ENCODE results near the gene NINJ2. TPM values are rescaled to one million over a fixed set of nuclear protein-coding genes. Genes with fewer than 3 reads are reported as not detected.

The NINJ2 gene
- total and polyA plus RNA-seq, 3 donors from 2014 or later: 9.2 to 17.3 (median 11.2) TPM

DNA sequence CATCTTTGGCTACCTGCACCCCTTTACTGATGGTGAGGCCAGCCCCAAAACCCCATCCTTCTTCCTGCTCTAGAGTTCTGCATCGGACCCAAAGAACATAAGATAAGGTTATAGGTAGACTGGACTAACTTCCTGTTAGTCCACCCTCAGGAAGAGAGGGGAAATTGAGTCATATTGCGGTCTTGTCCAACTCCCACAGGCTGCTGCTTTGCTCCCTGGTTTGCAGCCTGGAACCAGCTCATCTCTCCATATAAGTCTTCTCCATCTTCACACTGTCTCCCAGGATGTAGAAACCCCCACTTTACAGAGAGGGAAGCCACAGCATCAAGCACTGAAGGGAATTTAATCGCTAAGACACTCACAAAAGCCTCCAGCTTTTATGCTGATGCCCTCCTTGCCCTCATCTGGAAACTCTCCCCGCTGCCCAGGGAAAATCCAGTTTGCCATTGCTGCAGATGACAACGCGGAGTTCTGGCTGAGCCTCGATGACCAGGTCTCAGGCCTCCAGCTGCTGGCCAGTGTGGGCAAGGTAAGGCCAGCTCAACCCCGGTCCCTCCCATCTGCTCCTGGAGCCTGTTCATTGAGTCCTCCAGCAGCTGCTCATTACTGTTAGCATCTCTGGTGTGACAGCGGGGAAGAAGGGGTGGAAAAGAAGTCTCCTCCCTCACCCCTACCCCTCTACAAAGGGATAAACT, 118.2 kb downstream of the NINJ2 start:
- no peaks in the 10 kb centered on the region for H3K36me3 ChIP-seq (ENCODE audit: low read depth, missing control alignments)
- DNase-seq: no peak
- 60 to 85% methylated on average over 6 to 9 of the region's 9 CpGs for WGBS, 2 donors
- TF ChIP-seq POLR2A (IDR thresholded peaks at IDR 0.05): no peak
- TF ChIP-seq, protein P1, sequence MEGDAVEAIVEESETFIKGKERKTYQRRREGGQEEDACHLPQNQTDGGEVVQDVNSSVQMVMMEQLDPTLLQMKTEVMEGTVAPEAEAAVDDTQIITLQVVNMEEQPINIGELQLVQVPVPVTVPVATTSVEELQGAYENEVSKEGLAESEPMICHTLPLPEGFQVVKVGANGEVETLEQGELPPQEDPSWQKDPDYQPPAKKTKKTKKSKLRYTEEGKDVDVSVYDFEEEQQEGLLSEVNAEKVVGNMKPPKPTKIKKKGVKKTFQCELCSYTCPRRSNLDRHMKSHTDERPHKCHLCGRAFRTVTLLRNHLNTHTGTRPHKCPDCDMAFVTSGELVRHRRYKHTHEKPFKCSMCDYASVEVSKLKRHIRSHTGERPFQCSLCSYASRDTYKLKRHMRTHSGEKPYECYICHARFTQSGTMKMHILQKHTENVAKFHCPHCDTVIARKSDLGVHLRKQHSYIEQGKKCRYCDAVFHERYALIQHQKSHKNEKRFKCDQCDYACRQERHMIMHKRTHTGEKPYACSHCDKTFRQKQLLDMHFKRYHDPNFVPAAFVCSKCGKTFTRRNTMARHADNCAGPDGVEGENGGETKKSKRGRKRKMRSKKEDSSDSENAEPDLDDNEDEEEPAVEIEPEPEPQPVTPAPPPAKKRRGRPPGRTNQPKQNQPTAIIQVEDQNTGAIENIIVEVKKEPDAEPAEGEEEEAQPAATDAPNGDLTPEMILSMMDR (IDR thresholded peaks at IDR 0.05): no peak
- peaks cover 17% of the 10 kb centered on the region for H3K4me1 ChIP-seq
- no peak overlapping the region for H3K27ac ChIP-seq
- intact Hi-C loops (cut with DNase I; ENCODE audit: low total_unique reads): loop anchor here (5.0 kb wide), 1 partner anchor 93 kb away; no protein-coding TSS in a partner anchor
- H3K4me3 ChIP-seq: no peak overlapping the region
- H3K27me3 ChIP-seq: no peaks in the 10 kb centered on the region
- no peaks in the 10 kb centered on the region for H3K9me3 ChIP-seq

DNA sequence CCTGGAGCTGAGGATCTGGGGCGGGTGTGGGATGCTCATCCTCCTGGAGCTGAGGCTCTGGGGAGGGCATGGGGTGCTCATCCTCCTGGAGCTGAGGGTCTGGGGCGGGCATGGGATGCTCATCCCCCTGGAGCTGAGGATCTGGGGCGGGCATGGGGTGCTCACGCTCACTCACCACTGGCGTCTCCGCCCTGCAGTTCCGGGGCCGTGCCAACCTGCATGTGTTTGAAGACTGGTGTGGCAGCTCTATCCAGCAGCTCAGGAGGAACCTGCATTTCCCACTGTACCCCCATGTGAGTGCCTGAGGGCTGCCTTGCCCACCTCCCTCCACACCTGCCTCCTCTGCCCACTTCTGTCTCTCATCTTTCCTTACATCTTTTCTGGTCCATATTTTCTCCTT, 119.1 kb downstream of the NINJ2 start:
- Histone ChIP-seq H3K36me3 (ENCODE audit: low read depth, missing control alignments) (no peaks in the 10 kb centered on the region), H3K27ac (no peak overlapping the region), H3K4me1 (peaks cover 17% of the 10 kb centered on the region), H3K9me3 (no peaks in the 10 kb centered on the region), H3K4me3 (no peak overlapping the region), H3K27me3 (no peaks in the 10 kb centered on the region)
- TF ChIP-seq POLR2A (IDR thresholded peaks at IDR 0.05): no peak
- TF ChIP-seq, protein P1 (IDR thresholded peaks at IDR 0.05): no peak
- 78 to 79% methylated on average over 6 to 8 of the region's 8 CpGs for WGBS, 2 donors
- intact Hi-C loops (cut with DNase I; ENCODE audit: low total_unique reads): no loop called here
- no peak for DNase-seq

DNA sequence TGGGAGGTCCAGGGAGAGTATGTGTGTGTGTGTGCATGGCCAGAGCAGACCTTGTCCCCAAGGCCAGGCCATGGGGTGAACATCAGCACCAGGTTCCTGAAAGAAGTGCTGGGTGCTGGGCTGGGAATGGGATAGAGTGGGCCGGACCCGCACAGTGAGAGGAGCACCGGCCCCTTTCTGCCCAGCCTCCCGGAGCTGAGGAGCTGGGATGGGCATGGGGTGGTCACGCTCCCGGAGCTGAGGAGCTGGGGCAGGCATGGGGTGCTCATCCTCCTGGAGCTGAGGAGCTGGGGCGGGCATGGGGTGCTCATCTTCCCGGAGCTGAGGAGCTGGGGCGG, 120.2 kb downstream of the NINJ2 start:
- H3K4me3 ChIP-seq: no peak overlapping the region
- H3K27me3 ChIP-seq: no peaks in the 10 kb centered on the region
- intact Hi-C loops (cut with DNase I; ENCODE audit: low total_unique reads): no loop called here
- no peaks in the 10 kb centered on the region for H3K9me3 ChIP-seq
- peaks cover 22% of the 10 kb centered on the region for H3K4me1 ChIP-seq
- no peak for DNase-seq
- H3K27ac ChIP-seq: no peak overlapping the region
- TF ChIP-seq, protein P1 (IDR thresholded peaks at IDR 0.05): no peak
- TF ChIP-seq POLR2A (IDR thresholded peaks at IDR 0.05): no peak
- no peaks in the 10 kb centered on the region for H3K36me3 ChIP-seq (ENCODE audit: low read depth, missing control alignments)
- WGBS, 2 donors: 79 to 81% methylated on average over 4 to 6 of the region's 9 CpGs

DNA sequence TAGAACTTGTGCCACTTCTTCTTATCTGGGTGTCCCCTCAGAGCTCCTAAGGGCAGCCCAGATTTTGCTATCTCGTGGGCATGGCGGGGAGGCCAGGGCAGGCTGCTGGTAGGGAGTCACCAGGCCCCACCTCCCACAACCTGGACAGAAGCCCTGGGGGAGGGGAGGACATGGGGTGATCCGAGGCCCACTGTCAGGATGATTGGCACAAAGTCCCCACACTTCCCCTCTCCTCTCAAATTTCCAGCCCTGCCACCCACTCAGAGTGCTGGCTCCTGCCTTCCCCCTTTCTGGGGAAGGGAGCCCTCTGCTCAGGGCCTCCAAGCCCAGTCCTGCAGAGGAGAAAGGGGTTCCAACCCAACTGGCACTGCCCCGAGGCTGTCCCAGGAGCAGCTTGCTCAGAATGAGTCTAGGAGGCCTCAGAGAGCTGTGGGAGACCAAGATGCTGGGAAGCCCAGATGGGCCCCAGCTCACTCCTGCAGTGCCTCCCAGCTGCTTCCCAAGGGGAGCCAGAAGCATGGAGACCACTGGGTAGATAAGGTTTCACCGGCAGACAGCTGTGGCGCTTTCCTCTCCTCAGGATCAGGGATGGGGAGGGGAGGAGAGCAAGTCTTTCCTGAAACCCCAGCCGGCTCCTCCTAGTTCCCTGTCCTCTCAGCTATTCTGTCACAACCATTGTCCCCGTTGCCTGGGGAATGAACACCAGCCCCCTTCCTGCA, 120.7 kb downstream of the NINJ2 start:
- no peak for TF ChIP-seq POLR2A (IDR thresholded peaks at IDR 0.05)
- TF ChIP-seq, protein P1 (IDR thresholded peaks at IDR 0.05): no peak
- no peak overlapping the region for H3K27ac ChIP-seq
- WGBS, 2 donors: 56 to 64% methylated on average over 8 of the region's 8 CpGs
- intact Hi-C loops (cut with DNase I; ENCODE audit: low total_unique reads): no loop called here
- H3K9me3 ChIP-seq: no peaks in the 10 kb centered on the region
- no peaks in the 10 kb centered on the region for H3K36me3 ChIP-seq (ENCODE audit: low read depth, missing control alignments)
- H3K4me1 ChIP-seq: peaks cover 21% of the 10 kb centered on the region
- no peak overlapping the region for H3K4me3 ChIP-seq
- no peaks in the 10 kb centered on the region for H3K27me3 ChIP-seq
- no peak for DNase-seq
